ENCODE data around the gene WNT4. TPM values are rescaled to one million over a fixed set of nuclear protein-coding genes. Genes with fewer than 3 reads are reported as not detected.

The WNT4 gene
- total and polyA plus RNA-seq, 2 of the 8 experiments (the other 6 are each of a cell fraction or from before 2014, with no cell fraction given), result 1.3 to 6.6 TPM

DNA sequence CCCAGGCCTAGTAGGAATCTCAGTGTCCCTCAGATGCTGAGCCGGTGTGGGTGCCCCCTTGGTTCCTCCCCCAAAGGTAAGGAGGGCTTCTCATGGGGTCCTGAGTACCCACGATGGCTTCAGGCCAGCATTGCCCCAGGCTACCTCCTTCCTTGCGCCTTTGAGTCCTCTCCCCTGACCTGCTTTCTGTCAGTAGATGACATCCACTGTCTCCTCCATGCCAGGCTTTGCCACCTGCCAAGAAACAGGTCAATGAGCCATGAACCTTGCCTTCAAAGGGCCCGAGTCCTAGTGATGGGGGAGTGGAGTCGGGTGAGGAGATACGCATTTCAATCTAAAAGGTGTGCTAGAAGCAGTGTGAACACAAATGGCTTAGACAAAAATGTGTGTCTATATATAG, 15.6 kb downstream of the WNT4 start:
- Histone ChIP-seq H2BK20ac (ENCODE audit: low read length) (no peak overlapping the region), H3K23me2 (ENCODE audit: low read depth, low read length) (no peaks in the 10 kb centered on the region), H4K20me1 (replicated peaks in 1 of 2; ENCODE audit: control insufficient read depth in 1 of 2, insufficient read depth in 2 of 2, low read length in 2 of 2) (peaks cover 0 to 2% of the 10 kb centered on the region in 2 experiments)
- TF ChIP-seq CHD2 (IDR thresholded peaks at IDR 0.05; ENCODE audit: low read length) (no peak), CBX5 (IDR thresholded peaks at IDR 0.05; ENCODE audit: low read depth, low read length) (no peak), EP300 (IDR thresholded peaks at IDR 0.05; ENCODE audit: borderline replicate concordance in 1 of 2, low read depth in 2 of 2, low read length in 2 of 2) (no peak), TCF12 (IDR thresholded peaks at IDR 0.05; ENCODE audit: low read depth, low read length) (no peak), SP4 (IDR thresholded peaks at IDR 0.05; ENCODE audit: low read length) (no peak), RFX5 (IDR thresholded peaks at IDR 0.05; ENCODE audit: borderline replicate concordance, low read depth, low read length) (no peak), JUN (IDR thresholded peaks at IDR 0.05; ENCODE audit: low read depth, low read length) (no peak), RNF2 (IDR thresholded peaks at IDR 0.05; ENCODE audit: borderline replicate concordance, low read depth, low read length, missing control alignments, poor library complexity, severe bottlenecking) (no peak), POLR2A (IDR thresholded peaks at IDR 0.05; ENCODE audit: control extremely low read depth in 1 of 2, low read depth in 2 of 2, low read length in 2 of 2) (no peak), KDM5A (IDR thresholded peaks at IDR 0.05; ENCODE audit: low read length) (no peak), JUND (IDR thresholded peaks at IDR 0.05; ENCODE audit: low read length) (no peak), HDAC2 (IDR thresholded peaks at IDR 0.05; ENCODE audit: borderline replicate concordance in 1 of 2, low read depth in 2 of 2, low read length in 2 of 2) (no peak), TEAD4 (IDR thresholded peaks at IDR 0.05; ENCODE audit: low read depth, low read length) (no peak)
- TF ChIP-seq, protein P1, sequence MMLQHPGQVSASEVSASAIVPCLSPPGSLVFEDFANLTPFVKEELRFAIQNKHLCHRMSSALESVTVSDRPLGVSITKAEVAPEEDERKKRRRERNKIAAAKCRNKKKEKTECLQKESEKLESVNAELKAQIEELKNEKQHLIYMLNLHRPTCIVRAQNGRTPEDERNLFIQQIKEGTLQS (IDR thresholded peaks at IDR 0.05; ENCODE audit: insufficient read depth, low read depth, low read length), result no peak

More for the DNA sequence above, 15.6 kb downstream of the WNT4 start:
- Histone ChIP-seq H2BK120ac (replicated peaks; ENCODE audit: low read depth, low read length) (no peak overlapping the region), H3K36me3 (ENCODE audit: control insufficient read depth in 2 of 4, insufficient read depth in 4 of 4, low read length in 3 of 4) (no peaks in the 10 kb centered on the region; a peak in 1 of 8 replicates), H4K91ac (replicated peaks; ENCODE audit: insufficient read length, low read length) (no peak overlapping the region), H3K9ac (replicated peaks in 1 of 4; ENCODE audit: extremely low read depth in 1 of 4, low read depth in 3 of 4, low read length in 3 of 4) (no peak overlapping the region), H2BK5ac (ENCODE audit: low read depth, low read length) (no peak overlapping the region), H3K27ac (ENCODE audit: low read depth, low read length) (no peak overlapping the region), H3K4me2 (ENCODE audit: insufficient read depth in 1 of 2, low read depth in 2 of 2, low read length in 2 of 2) (no peak overlapping the region), H2AFZ (ENCODE audit: low read length) (no peak overlapping the region), H3K79me2 (ENCODE audit: control insufficient read depth in 1 of 2, insufficient read depth in 2 of 2, low read length in 2 of 2) (no peaks in the 10 kb centered on the region), H3K18ac (ENCODE audit: extremely low read depth, low read length) (no peak overlapping the region), H3K4me3 (ENCODE audit: extremely low read depth in 1 of 4, insufficient read depth in 2 of 4, low read depth in 3 of 4, low read length in 4 of 4) (no peak overlapping the region), H4K8ac (ENCODE audit: extremely low read depth, insufficient read depth, low read length) (no peak overlapping the region), H3K4me1 (replicated peaks in 1 of 4; ENCODE audit: control insufficient read depth in 3 of 4, insufficient read depth in 4 of 4, low read length in 3 of 4) (peaks cover 0 to 11% (median 9%) of the 10 kb centered on the region in 4 experiments; a peak in 6 of 7 replicates), H3K4ac (replicated peaks; ENCODE audit: insufficient read length, low read depth, low read length) (no peak overlapping the region), H3K9me3 (ENCODE audit: insufficient read depth in 2 of 2, low read depth in 1 of 2, low read length in 1 of 2) (no peaks in the 10 kb centered on the region), H3K27me3 (replicated peaks in 1 of 4; ENCODE audit: control insufficient read depth in 3 of 4, extremely low read depth in 1 of 4, insufficient read depth in 3 of 4, low read length in 3 of 4) (no peaks in the 10 kb centered on the region), H2AK5ac (ENCODE audit: low read depth, low read length) (no peak overlapping the region), H3K79me1 (ENCODE audit: low read depth, low read length) (no peaks in the 10 kb centered on the region), H4K5ac (ENCODE audit: insufficient read length, low read depth, low read length) (no peak overlapping the region), H3K14ac (ENCODE audit: insufficient read length) (no peak overlapping the region), H3K56ac (replicated peaks; ENCODE audit: insufficient read length, low read depth, low read length) (no peak overlapping the region), H2BK15ac (ENCODE audit: low read length) (no peak overlapping the region), H2BK12ac (ENCODE audit: low read depth, low read length) (no peak overlapping the region), H3K23ac (ENCODE audit: insufficient read length) (no peak overlapping the region)
- CTCF ChIA-PET (ENCODE audit: partially characterized antibody), result interaction anchor here (1.0 to 2.8 kb wide), 4 partner anchors 14 to 46 kb away, joined by 3 to 8 read pairs (median 4); no protein-coding TSS in a partner anchor
- DNase-seq (ENCODE audit: low read depth in 1 of 2, low spot score in 2 of 2) (no peak), FAIRE-seq (no peak)
- 83% methylated on average over 6 of the region's 6 CpGs; no CpG with 5 or more reads in 1 of the 2 experiments for WGBS, 2 experiments (ENCODE audit: extremely low coverage in 1 of 2, insufficient coverage in 1 of 2, insufficient read length in 1 of 2, insufficient replicate concordance in 2 of 2, low coverage in 1 of 2, low lambda C conversion rate in 2 of 2, missing lambda C conversion rate in 1 of 2)
- POLR2A ChIA-PET (ENCODE audit: partially characterized antibody), result interaction anchor here (1.1 to 1.5 kb wide), 3 partner anchors 10 to 16 kb away, joined by 3 to 4 read pairs (median 3); no protein-coding TSS in a partner anchor
